ENCODE data around the gene CTNNBIP1. TPM values are rescaled to one million over a fixed set of nuclear protein-coding genes. Genes with fewer than 3 reads are reported as not detected.

CTNNBIP1 gene
- polyA plus RNA-seq, 1 donor from 2014 or later: 69.3 TPM

- Histone ChIP-seq H3K27ac (ENCODE audit: low read length) (peak overlapping the region; percentile 67), H3K9ac (ENCODE audit: low read length) (peak overlapping the region; percentile 83), H3K4me3 (ENCODE audit: low read length) (peak overlapping the region; percentile 85), H3K27me3 (ENCODE audit: insufficient read depth, low read depth, low read length) (no peaks in the 10 kb centered on the region), H4K20me1 (ENCODE audit: insufficient read depth) (no peaks in the 10 kb centered on the region), H3F3A (ENCODE audit: insufficient read depth, low read length, poor library complexity, severe bottlenecking) (no peaks in the 10 kb centered on the region), H3K9me3 (ENCODE audit: low read length) (no peaks in the 10 kb centered on the region), H2AFZ (ENCODE audit: low read depth, low read length) (peak overlapping the region; percentile 94), H3K36me3 (ENCODE audit: insufficient read depth, low read length) (no peaks in the 10 kb centered on the region), H3K79me2 (replicated peaks; ENCODE audit: insufficient read depth, low read length) (peaks cover 13% of the 10 kb centered on the region), H3K9me2 (ENCODE audit: insufficient read depth, low read length) (no peaks in the 10 kb centered on the region), H3K4me2 (ENCODE audit: low read length) (peak overlapping the region; percentile 81)
- no peak for TF ChIP-seq POLR2AphosphoS5 (IDR thresholded peaks at IDR 0.05)
- TF ChIP-seq SMC3 (conservative IDR thresholded peaks at IDR 0.05; ENCODE audit: poor library complexity): peak; percentile 81
- TF ChIP-seq RAD21 (conservative IDR thresholded peaks at IDR 0.05): peak; percentile 72
- peak; percentile 77 for TF ChIP-seq CTCF (IDR thresholded peaks at IDR 0.05; ENCODE audit: poor library complexity, severe bottlenecking)
- no peak for TF ChIP-seq EZH2 (IDR thresholded peaks at IDR 0.05; ENCODE audit: borderline replicate concordance, insufficient read depth, low read length, poor library complexity, severe bottlenecking)
Measured at GRCh38 chr1:9942399-9942938, 32.4 kb upstream of the CTNNBIP1 start.

GRCh38 chr1:9929431-9930385 is 19.6 kb upstream of the CTNNBIP1 start:
- TF ChIP-seq EZH2 (IDR thresholded peaks at IDR 0.05; ENCODE audit: borderline replicate concordance, insufficient read depth, low read length, poor library complexity, severe bottlenecking): no peak
- TF ChIP-seq RAD21 (conservative IDR thresholded peaks at IDR 0.05): no peak
- TF ChIP-seq SMC3 (conservative IDR thresholded peaks at IDR 0.05; ENCODE audit: poor library complexity): no peak
- TF ChIP-seq TAF1 (IDR thresholded peaks at IDR 0.05; ENCODE audit: low read depth): no peak
- no peak for TF ChIP-seq MXI1 (conservative IDR thresholded peaks at IDR 0.05; ENCODE audit: poor library complexity, severe bottlenecking)
- no peak for TF ChIP-seq CTCF (IDR thresholded peaks at IDR 0.05; ENCODE audit: poor library complexity, severe bottlenecking)
- no peak for TF ChIP-seq POLR2AphosphoS5 (IDR thresholded peaks at IDR 0.05)
- no peak for TF ChIP-seq EP300 (conservative IDR thresholded peaks at IDR 0.05; ENCODE audit: poor library complexity, severe bottlenecking)
- no peak for TF ChIP-seq REST (IDR thresholded peaks at IDR 0.05; ENCODE audit: borderline replicate concordance)
- H3K36me3 ChIP-seq (ENCODE audit: insufficient read depth, low read length): no peaks in the 10 kb centered on the region

More at GRCh38 chr1:9929431-9930385, 19.6 kb upstream of the CTNNBIP1 start:
- Histone ChIP-seq H3K79me2 (replicated peaks; ENCODE audit: insufficient read depth, low read length) (no peaks in the 10 kb centered on the region), H3K4me3 (ENCODE audit: low read length) (no peak overlapping the region), H3K9me3 (ENCODE audit: low read length) (no peaks in the 10 kb centered on the region), H3K27ac (ENCODE audit: low read length) (no peak overlapping the region), H3K9ac (ENCODE audit: low read length) (no peak overlapping the region), H3K4me2 (ENCODE audit: low read length) (no peak overlapping the region), H3F3A (ENCODE audit: insufficient read depth, low read length, poor library complexity, severe bottlenecking) (no peaks in the 10 kb centered on the region), H2AFZ (ENCODE audit: low read depth, low read length) (no peak overlapping the region), H4K20me1 (ENCODE audit: insufficient read depth) (no peaks in the 10 kb centered on the region), H3K9me2 (ENCODE audit: insufficient read depth, low read length) (no peaks in the 10 kb centered on the region), H3K27me3 (ENCODE audit: insufficient read depth, low read depth, low read length) (no peaks in the 10 kb centered on the region)
